HG03175 (cell line): ENCODE measurements around the gene C8B.

ENCODE experiments used
- ATAC-seq: cut with Tn5 transposase; IDR thresholded peaks from one replicate; pipeline ENCODE4 v1.9.1; 2021; ENCODE audit warnings: mild to moderate bottlenecking, moderate library complexity; ENCODE audit not compliant: unreplicated experiment

Gene C8B

DNA sequence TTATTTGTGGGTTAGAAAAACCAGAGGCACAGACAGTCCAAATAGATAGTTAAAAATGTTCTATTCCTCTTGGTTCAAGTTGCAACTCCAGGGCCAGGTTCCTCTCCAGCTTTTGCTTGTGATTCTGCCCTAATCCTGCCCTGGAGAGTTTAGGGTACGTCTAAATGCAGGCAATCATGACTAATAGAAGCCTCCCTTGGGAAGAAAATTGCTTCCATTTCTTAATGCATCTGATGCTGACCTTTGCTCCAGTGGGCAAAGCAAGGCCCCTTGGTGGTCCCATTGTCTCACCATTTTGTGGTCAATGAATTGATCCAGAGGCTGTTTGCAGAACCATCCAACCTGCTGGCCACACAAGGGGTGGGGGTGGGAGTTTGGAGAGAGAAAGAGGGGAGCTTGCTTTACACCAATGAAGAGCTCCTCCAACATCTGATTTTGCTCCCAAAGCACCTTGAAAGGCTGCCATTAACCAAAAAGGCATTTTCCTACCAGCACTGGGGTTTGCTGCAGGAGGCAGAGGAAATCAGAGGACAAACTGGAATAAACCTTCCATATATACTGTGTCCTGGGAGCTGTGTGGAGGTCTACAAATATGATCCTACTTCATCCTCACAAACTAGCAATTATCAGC, 31.3 kb downstream of the C8B start:
- ATAC-seq = no peak

DNA sequence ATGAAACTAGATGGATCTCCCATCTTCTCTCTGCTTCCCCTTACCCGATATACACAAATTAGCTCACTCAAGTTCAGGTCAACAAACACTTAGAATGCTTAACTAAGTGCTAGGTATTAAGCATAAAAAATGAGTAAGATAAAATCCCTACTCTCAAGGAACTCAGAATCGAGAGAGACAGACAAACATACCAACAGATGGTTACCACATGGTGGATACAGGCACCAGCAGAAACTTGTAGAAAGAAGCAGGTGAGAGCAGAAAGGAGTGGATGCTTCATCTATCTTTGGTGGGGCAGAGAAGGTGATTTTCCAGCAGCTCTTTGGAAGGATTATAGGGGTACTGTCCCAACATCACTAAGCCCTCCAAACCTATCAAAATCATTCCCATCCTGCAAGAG, 32.2 kb downstream of the C8B start:
- no peak for ATAC-seq

DNA sequence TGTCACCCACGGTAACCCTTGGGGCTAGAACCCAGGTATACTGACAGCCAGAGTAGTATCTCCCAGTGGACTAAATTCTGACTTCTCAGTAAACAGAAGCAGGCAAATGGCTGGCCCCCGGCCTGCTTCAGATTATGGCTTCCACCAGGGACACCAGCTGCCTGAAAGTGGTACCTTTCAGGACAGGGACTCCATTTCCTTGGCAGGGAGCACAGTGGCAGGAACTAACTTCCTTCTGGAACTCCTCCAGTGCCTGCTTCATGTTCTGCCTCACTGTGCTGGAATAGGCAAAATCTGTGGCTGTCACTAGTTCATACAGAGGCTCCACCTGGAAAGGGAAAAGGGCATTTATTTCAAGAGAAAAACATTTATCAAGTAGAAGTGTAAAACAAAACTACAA, 32.7 kb downstream of the C8B start:
- ATAC-seq = no peak

DNA sequence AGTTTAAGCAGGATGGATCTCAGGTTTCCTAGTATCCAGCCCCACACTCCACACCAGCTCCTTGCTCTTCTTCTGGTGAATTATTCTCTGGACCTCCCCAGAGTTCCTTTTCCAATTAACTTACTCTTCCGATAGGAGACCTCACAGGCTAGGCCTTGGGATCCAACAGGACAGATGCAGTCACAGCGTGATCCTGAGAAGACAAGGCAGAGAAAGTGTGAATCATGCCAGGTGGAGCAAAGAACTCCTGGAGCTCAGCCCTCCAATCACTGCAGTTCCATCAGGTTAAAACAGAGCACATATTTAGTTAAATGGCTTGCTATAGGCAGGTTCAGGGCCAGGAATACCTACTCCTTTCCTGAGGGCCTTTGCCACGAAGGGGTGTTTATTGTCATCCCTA, 34.1 kb downstream of the C8B start:
- ATAC-seq = no peak

DNA sequence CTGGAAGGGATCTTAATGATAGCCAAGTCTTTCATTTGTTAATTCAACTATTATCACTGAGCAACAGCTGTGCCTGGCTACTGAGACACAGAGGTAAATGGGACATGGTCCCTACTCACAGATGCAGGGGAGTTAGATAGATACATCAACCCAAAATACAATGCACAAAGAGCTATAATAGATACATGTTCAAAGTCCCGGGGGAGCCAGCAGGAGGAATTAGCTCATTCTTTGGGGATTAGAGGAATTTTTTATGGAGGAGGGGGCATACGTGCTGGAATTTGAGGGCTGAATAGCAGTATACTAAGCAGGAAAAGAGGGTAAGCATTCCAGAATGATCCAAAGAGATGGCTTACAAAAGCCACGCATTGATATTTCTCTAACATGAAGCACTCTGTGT, 34.6 kb downstream of the C8B start:
- ATAC-seq = no peak

DNA sequence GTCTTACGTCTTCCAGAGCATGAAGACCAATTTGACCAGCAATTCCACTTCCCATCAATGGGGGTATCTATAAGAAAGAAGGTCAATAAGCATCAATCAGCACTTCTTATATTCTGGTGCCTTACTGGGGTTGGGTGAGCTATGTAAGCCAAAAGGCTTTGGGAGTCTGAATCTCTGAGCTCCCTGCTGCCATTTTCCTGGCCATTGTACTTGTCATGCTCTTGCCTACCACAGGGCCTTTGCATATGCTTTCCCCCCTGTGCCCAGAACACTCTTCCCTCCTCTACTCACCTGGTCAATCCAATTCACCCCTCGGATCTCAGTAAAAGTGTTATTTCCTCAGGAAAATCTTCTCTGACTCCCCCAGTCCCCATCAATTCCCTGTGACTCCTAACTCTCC, 36.3 kb downstream of the C8B start:
- ATAC-seq = no peak

DNA sequence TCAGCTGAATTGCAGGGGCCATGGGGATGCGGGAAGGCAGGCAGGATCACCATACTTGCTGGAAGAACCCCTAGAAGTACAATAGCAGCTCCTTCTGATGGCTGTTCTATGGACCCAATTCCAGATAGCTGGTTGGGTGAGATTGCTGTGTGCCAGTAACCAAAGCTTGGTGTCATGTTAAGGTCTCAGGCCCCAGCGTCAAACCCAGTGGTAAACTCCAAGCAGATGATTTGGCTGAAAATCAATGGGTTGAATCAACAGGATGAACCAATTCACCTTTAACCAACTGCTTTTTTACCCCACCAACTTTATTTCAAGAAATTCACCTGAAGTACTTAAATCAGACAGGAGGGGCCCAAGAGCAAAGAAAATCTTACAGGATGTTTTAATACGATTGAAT, 37.8 kb downstream of the C8B start:
- ATAC-seq = no peak

DNA sequence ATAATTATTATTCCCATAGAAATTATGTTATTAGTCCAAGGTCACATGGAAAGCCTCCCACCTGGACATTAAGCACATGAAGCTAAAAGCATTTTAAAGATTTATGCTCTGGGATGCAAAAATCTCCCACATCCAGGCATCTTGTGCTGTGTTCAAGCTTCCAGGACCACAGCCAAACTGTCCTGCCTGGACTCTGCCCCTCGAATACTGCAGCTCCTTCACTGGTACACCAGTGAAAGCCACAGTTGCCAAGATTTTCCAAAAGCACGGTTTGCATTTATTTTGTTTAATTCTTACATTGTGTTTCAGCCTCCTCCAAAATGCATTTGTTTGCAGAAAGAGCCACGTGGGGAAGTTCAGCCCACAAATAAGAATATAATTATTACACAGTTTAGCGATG, 38.6 kb downstream of the C8B start:
- no peak for ATAC-seq

DNA sequence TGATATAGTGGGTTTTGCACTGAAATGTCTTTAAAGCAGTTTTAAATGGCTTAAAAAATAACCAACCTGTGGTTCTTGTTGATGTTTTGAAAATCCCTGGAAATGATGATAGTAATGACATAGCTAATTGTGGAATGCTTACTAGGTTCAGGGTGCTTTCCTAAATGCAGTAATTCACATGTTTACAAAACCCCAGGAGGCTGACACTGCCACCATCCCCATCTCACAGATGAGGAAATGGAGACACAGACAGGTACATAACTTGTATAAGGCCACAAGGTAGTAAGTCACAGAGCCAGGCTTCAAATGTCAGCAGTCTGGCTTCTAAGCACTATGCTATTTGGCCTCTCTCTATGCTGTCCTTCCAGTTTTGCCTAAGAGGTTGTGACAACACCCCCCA, 40.6 kb downstream of the C8B start:
- ATAC-seq = no peak

DNA sequence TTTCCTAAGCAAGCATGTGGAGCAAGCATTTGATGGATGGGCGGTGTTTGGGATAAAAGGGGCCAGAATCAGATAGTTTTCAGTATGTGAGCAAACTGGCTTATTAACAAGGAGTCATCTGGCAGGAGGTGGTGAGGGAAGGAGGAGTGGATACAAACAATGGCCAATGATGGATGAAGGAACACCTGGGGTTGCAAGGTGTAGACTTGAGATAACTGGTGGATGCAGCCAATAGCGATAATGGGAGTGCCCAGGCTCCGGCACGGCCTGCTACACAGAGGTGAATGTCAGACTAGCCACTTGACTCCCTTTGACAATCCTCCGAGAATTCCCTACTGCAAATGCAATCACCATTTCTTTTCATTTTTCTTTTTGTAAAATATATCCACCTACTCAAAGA, 41.7 kb downstream of the C8B start:
- no peak for ATAC-seq

DNA sequence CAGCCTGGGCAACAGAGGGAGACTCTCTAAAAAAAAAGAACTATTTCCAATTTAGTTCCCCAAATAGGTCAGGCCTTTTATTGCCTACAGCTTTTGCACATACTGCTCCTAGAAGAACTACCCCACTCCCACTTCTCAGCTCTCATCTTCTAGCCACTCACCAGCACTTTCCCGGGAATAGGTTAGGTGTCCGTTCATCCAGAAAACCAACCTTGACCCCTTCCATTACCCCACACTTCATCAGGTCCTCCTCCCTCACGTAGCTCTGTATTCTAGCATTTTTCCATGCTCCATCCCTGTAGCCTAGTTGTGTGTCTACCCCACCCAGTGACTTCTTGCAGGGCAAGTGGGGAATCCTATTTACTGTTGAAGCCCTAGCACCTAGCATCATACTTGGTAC, 42.6 kb downstream of the C8B start:
- ATAC-seq = no peak

DNA sequence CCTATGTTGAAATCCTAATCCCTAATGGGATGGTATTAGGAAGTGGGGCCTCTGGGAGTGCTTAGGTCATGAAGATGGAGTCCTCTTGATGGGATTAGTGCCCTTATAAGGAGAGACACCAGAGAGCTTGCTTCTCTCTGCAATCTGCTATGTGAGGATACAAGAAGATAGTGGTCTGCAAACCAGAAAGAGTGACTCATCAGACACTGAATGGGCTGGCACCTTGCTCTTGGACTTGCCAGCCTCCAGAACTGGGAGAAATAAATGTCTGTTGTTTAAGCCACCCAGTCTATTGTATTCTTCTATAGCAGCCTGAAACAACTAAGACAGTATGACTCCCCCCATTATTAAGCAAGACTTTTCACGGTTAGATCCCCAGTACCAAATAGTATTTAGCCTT, 43.3 kb downstream of the C8B start:
- no peak for ATAC-seq

DNA sequence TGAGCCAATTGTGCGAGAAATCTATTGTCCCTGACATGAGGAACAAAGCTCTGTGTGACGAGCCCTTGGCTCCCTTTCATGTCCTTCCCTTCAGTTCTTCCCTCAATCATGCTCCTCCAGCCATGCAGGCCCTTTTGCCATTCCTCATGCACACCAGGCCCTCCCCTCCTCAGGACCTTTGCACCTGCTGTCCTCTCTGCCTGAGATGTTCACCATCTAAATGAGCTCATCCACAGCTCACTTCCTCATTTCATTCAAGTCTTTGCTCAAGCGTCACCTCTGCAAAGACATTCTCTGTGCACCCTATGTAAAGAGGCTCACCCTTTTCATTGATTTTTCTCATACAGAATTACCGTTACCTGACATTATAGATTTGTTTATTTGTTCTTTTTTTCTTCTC, 43.7 kb downstream of the C8B start:
- ATAC-seq = no peak

DNA sequence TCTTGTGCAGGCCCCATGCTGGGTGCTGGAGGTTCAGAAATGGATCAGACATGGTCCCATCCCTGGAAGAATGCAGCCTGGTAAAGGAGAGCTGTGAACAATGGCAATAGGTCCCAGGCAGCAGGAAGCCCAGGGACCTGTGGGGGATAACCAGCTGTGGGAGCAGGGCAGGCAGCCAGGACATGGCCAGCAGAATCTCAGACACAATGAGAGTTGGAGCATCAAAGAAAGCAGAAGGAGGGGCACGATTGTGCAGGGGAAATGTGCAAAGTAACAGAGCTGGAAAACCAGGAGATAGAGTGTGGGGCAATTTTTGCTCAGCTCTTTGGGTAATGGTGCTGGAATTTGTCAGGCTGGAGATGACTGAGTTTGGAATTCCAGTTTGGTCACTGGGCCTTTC, 44.3 kb downstream of the C8B start:
- ATAC-seq = no peak

DNA sequence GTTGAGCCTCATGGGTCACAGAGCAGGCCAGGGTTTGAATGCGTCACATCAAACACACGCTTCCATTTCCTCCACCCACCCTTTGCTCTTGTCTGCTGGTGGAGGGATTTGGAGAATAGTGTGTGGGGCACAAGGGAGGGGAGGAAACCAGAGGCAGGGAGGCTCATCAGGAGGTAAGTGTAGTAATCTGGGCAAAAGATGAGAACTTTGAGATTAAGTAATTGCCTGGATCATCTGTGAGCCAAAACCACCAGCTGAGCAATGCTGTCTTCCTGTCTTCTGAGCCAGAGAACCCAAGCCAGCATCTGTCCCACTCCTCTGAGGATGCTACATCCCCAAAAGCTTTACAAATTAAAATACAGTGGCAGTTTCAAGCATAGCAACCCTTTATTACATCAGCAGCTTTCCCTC, 45.2 kb downstream of the C8B start:
- no peak for ATAC-seq

DNA sequence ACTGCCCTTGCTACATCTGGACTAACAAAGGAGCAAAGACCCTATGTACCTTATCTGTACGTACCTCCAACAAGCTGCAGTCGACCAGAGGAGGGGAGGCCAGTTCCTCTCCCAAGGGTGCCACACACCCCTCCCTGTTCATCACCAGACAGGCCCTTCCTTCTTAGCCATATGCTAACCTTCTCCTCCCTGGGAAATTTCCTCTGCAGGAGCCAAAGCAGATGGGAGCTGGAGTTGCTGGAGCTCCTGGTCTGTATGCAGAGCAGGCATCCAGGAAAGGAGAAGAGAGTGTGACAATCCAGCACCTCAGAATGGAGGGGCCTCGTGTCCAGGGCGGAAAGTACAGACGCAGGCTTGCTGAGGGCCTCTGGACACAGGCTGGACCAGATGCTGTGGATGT, 48.5 kb downstream of the C8B start:
- ATAC-seq = no peak

DNA sequence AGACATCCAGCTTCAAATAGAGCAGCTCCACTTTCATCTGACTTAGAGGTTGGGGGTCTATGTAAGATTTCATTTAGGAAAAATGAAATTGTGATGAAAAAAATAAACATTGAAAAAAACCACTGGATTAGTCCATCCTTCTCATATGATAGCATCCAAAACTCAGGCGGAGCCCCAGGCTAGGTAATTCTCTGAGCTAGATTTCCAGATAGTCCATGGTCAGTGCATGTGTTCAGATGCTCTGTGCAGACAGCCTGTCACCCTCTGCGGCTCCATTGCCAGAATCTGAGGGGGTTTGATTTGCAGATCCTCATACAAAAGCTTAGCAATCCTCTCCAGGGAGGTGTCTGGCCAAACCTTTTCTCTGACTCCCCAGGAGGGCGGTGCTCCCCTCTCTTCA, 49.2 kb downstream of the C8B start:
- no peak for ATAC-seq

DNA sequence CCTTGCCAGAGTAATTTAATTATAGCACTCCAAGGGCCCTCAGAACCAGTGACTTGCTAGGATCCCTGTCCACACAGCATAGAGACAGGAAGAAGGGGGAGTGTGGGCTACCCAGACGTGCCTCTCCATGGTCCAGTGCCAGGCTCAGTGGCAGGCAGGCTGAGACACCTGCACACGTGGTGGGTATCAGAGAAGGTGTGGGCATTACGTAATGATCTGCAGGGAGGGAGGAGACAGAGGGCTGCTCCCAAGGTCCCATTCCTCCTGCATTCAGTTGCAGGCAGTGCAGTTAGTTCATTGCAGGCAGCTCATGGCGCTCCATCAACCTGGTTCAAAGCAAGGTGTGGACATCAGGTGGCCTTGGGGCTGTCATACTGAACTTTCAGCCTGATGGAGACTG, 49.9 kb downstream of the C8B start:
- no peak for ATAC-seq

DNA sequence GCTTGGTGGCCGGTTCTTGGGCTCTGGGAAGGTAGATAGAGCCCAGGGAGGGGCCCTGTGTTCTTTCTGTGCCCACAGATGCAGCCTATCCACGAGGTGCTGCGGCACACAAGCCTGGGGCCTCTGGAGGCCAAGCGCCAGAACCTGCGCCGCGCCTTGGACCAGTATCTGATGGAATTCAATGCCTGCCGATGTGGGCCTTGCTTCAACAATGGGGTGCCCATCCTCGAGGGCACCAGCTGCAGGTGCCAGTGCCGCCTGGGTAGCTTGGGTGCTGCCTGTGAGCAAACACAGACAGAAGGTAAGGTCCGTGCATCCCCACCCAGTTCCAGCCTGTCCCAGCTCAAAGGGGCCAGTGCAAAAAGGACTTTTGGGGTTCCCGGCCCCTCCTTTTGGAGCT, 53.5 kb downstream of the C8B start:
- no peak for ATAC-seq

DNA sequence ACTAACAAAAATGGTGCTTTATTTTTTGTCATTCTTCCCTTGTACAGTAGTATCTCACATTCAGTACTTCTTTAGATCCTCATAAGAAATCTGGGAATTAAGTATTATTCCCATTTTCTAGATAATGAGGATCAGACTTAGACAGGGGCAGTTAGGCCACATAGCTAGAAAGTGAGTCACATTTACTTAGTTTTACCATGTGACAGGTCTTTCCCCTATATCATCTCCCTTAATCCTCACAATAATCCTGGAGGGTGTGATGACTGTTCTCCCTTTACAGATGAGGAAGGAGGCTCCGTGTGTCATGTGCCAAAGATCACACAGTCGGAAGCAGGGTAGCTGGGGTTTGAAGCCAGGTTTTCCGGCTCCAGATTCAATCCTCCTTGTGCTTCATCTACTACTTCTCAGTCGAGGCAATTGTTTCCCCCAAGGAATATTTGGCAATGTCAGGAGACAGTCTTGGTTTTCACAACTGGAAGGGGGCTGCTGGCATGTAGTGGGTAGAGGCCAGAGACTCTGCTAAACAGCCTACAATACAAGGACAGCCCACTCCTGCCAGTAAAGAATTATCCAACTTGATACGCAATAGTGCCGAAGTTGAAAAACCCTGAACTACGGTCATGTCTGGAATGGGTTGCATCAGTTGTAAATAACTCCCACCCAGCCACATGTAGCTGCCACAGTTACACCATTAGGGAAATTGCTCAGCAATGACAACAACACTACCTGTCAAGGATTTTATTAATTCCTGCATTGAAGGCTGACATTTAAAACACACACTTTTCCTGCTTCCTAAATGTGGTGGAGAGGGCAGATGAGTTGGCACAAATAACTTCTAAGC, 54.5 kb downstream of the C8B start:
- ATAC-seq = no peak

DNA sequence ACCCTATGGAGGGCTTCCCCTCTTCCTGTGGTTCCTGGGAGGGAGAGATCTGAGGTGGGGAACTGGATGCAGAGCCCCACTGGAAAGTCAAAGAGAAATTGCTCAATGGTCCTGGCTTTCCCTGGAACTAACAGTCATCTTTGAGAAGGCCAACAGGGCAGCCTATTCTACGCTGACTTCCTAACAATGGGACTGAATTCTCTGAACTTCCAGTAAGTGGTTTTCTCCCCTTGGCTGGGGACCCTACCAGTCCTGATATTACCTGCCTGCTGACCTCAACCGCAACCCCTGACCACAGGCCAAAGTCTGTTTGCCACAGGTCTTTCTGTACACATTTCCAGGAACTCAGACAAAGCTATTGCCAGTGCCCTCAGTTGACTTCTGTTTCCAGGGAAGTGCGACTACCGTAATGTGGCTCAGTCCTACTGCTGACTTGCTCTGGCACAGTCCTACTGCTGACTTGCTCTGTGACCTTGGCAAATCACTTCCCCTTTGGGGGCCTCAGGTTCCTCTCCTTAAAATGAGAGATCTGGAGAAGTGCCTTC, 55.3 kb downstream of the C8B start:
- no peak for ATAC-seq

DNA sequence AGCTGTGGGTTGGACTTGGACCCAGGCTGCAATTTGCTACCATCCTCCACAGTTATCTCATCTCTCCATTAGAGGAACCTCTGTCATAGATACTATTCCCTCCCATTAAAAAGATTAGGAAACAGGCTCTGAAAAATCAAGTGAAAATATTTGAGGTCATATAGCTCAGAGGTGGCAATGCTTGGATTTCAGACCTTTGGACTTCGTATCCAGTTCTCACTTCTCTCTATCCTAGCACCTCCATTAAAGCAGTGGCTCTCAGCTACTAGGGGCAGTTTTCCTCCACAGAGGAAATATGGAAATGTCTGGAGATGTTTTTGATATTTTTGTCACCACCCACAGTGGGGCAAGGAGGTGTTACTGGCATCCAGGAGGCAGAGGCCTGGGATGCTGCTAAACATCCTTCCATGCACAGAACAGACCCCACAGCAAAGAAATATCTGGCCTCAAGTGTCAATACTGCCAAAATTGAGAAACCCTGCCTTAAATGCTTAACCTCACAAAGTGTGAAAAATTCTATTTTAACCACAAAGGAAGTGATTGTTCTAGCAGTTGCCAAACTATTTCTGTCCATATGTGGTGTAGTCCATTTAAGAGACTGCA, 57.1 kb downstream of the C8B start:
- no peak for ATAC-seq
